Hindlimb muscle (tissue), 1 donor: ENCODE measurements around the gene FSIP2. TPM values are rescaled to one million over a fixed set of nuclear protein-coding genes. Genes with fewer than 3 reads are reported as not detected.
"Not testable (repeated sequence)": the region's sequence is repeated elsewhere in the genome, so short reads cannot be mapped to it uniquely, and the experiment has no call there.

Experiments
- DNase-seq: peaks from one replicate; pipeline ENCODE4 v3.0.0-alpha.2; 2013
- polyA plus RNA-seq: library from polyadenylated mRNA; unstranded; fragments of 120-200 nt; gene quantifications from one replicate; pipeline ENCODE4 v1.2.1, GENCODE V29; 2013; ENCODE audit not compliant: insufficient read length

FSIP2 gene
- polyA plus RNA-seq, 1 donor = 1.1 TPM

GRCh38 chr2:185802926-185803325 is 64.3 kb downstream of the FSIP2 start:
- DNase-seq = no peak

- DNase-seq = no peak
These were observed 68.2 kb downstream of the FSIP2 start for GRCh38 chr2:185806783-185807182.

GRCh38 chr2:185807351-185807750 is 68.7 kb downstream of the FSIP2 start:
- DNase-seq = no peak

- no peak for DNase-seq
These were observed 73.0 kb downstream of the FSIP2 start for GRCh38 chr2:185811580-185811979.

- DNase-seq = no peak
These were observed 75.1 kb downstream of the FSIP2 start for GRCh38 chr2:185813707-185814106.

GRCh38 chr2:185817991-185818390 is 79.4 kb downstream of the FSIP2 start:
- DNase-seq = no peak

GRCh38 chr2:185821467-185821866 is 82.9 kb downstream of the FSIP2 start:
- no peak for DNase-seq

- DNase-seq = no peak
These were observed 85.2 kb downstream of the FSIP2 start for GRCh38 chr2:185823773-185824172.

GRCh38 chr2:185825557-185825956 is 87.0 kb downstream of the FSIP2 start:
- DNase-seq = no peak

- DNase-seq = no peak
These were observed 89.7 kb downstream of the FSIP2 start for GRCh38 chr2:185828326-185828725.

GRCh38 chr2:185833864-185834263 is 95.3 kb downstream of the FSIP2 start:
- DNase-seq = no peak

- DNase-seq = no peak
These were observed 97.4 kb downstream of the FSIP2 start for GRCh38 chr2:185835974-185836373.

GRCh38 chr2:185854885-185855284 is 116.3 kb downstream of the FSIP2 start:
- no peak for DNase-seq

- no peak for DNase-seq
These were observed 119.1 kb downstream of the FSIP2 start for GRCh38 chr2:185857691-185858090.

- no peak for DNase-seq
These were observed 120.9 kb downstream of the FSIP2 start for GRCh38 chr2:185859506-185859905.

- no peak for DNase-seq
These were observed 121.7 kb downstream of the FSIP2 start for GRCh38 chr2:185860321-185860720.

GRCh38 chr2:185862657-185863398 is 124.2 kb downstream of the FSIP2 start:
- no peak for DNase-seq

GRCh38 chr2:185864468-185865260 is 126.1 kb downstream of the FSIP2 start:
- not testable (repeated sequence) for DNase-seq

GRCh38 chr2:185875136-185875931 is 136.7 kb downstream of the FSIP2 start:
- no peak for DNase-seq

GRCh38 chr2:185876234-185876633 is 137.6 kb downstream of the FSIP2 start:
- no peak for DNase-seq

- no peak for DNase-seq
These were observed 141.8 kb downstream of the FSIP2 start for GRCh38 chr2:185880396-185880795.
